ENCODE results near the gene FCHSD2. TPM values are rescaled to one million over a fixed set of nuclear protein-coding genes. Genes with fewer than 3 reads are reported as not detected.
A peak's percentile ranks its signal among the peaks of the same experiment; 100 is the strongest.

Gene FCHSD2
- total and polyA plus RNA-seq, 2 of the 13 experiments (the other 11 are each of a cell fraction or from before 2014, with no cell fraction given): 20.5 to 24.8 TPM

DNA sequence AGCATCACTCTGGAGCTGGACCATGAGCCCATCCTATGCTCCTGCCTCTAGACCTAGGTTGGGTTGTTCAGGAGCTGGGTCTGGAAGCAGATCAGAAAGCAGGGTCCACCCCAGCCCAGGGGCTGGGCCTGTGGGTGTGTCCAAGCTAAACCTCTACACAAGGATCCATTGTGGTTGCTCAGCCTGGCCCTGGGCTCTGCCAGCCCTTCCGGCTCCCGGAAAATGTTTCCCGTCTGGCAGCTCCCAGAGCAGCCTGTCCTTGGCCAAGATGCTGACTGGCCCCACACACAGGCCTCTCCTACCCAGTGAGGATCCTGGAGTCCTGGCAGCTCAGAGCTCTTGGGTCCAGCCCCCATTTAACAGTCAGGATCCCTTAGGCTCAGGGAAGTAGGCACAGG, 35.3 kb upstream of the FCHSD2 start (continued):
- no peak for TF ChIP-seq PAX8 (CRISPR knock-in tag; IDR thresholded peaks at IDR 0.05; ENCODE audit: borderline replicate concordance)
- no peak for TF ChIP-seq ZBTB1 (CRISPR knock-in tag; IDR thresholded peaks at IDR 0.05; ENCODE audit: borderline replicate concordance)
- TF ChIP-seq MYNN (CRISPR knock-in tag; IDR thresholded peaks at IDR 0.05; ENCODE audit: low read depth): no peak
- TF ChIP-seq, protein P1, sequence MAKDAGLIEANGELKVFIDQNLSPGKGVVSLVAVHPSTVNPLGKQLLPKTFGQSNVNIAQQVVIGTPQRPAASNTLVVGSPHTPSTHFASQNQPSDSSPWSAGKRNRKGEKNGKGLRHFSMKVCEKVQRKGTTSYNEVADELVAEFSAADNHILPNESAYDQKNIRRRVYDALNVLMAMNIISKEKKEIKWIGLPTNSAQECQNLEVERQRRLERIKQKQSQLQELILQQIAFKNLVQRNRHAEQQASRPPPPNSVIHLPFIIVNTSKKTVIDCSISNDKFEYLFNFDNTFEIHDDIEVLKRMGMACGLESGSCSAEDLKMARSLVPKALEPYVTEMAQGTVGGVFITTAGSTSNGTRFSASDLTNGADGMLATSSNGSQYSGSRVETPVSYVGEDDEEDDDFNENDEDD (CRISPR knock-in tag; IDR thresholded peaks at IDR 0.05; ENCODE audit: borderline replicate concordance): no peak
- TF ChIP-seq GATA4 (IDR thresholded peaks at IDR 0.05; ENCODE audit: borderline replicate concordance, low read depth): no peak
- no peak for TF ChIP-seq TGIF2 (CRISPR knock-in tag; IDR thresholded peaks at IDR 0.05)
- TF ChIP-seq, protein P2, sequence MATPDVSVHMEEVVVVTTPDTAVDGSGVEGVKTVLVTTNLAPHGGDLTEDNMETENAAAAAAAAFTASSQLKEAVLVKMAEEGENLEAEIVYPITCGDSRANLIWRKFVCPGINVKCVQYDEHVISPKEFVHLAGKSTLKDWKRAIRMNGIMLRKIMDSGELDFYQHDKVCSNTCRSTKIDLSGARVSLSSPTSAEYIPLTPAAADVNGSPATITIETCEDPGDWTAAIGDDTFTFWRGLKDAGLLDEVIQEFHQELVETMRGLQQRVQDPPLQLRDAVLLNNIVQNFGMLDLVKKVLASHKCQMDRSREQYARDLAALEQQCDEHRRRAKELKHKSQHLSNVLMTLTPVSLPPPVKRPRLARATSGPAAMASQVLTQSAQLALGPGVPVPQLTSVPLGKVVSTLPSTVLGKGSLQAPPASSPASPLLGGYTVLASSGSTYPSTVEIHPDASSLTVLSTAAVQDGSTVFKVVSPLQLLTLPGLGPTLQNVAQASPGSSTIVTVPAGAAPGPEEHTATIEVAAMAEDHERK (CRISPR knock-in tag; IDR thresholded peaks at IDR 0.05; ENCODE audit: low read depth): no peak
- peak; percentile 40 for TF ChIP-seq HDAC1 (CRISPR knock-in tag; IDR thresholded peaks at IDR 0.05)
- TF ChIP-seq ZNF75D (CRISPR knock-in tag; IDR thresholded peaks at IDR 0.05; ENCODE audit: borderline replicate concordance): no peak
- TF ChIP-seq ZNF567 (CRISPR knock-in tag; IDR thresholded peaks at IDR 0.05; ENCODE audit: borderline replicate concordance): no peak
- TF ChIP-seq HOXA5 (CRISPR knock-in tag; IDR thresholded peaks at IDR 0.05): no peak
- TF ChIP-seq, protein P3, sequence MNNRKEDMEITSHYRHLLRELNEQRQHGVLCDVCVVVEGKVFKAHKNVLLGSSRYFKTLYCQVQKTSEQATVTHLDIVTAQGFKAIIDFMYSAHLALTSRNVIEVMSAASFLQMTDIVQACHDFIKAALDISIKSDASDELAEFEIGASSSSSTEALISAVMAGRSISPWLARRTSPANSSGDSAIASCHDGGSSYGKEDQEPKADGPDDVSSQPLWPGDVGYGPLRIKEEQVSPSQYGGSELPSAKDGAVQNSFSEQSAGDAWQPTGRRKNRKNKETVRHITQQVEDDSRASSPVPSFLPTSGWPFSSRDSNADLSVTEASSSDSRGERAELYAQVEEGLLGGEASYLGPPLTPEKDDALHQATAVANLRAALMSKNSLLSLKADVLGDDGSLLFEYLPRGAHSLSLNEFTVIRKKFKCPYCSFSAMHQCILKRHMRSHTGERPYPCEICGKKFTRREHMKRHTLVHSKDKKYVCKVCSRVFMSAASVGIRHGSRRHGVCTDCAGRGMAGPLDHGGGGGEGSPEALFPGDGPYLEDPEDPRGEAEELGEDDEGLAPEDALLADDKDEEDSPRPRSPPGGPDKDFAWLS (CRISPR knock-in tag; IDR thresholded peaks at IDR 0.05; ENCODE audit: borderline replicate concordance): 0 out of 2 replicates have a peak, but pooled peaks have one; percentile 82
- TF ChIP-seq, protein P4, sequence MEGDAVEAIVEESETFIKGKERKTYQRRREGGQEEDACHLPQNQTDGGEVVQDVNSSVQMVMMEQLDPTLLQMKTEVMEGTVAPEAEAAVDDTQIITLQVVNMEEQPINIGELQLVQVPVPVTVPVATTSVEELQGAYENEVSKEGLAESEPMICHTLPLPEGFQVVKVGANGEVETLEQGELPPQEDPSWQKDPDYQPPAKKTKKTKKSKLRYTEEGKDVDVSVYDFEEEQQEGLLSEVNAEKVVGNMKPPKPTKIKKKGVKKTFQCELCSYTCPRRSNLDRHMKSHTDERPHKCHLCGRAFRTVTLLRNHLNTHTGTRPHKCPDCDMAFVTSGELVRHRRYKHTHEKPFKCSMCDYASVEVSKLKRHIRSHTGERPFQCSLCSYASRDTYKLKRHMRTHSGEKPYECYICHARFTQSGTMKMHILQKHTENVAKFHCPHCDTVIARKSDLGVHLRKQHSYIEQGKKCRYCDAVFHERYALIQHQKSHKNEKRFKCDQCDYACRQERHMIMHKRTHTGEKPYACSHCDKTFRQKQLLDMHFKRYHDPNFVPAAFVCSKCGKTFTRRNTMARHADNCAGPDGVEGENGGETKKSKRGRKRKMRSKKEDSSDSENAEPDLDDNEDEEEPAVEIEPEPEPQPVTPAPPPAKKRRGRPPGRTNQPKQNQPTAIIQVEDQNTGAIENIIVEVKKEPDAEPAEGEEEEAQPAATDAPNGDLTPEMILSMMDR (CRISPR knock-in tag; IDR thresholded peaks at IDR 0.05): no peak
- TF ChIP-seq KDM5A (IDR thresholded peaks at IDR 0.05; ENCODE audit: borderline replicate concordance, low read length): no peak
- no peak for TF ChIP-seq BORCS8-MEF2B (CRISPR knock-in tag; IDR thresholded peaks at IDR 0.05)
- no peak for TF ChIP-seq SMC3 (IDR thresholded peaks at IDR 0.05; ENCODE audit: low read length)
- no peak for TF ChIP-seq RXRA (CRISPR knock-in tag; IDR thresholded peaks at IDR 0.05)
- no peak for TF ChIP-seq ZNF317 (CRISPR knock-in tag; IDR thresholded peaks at IDR 0.05)
- TF ChIP-seq STAT5B (CRISPR knock-in tag; IDR thresholded peaks at IDR 0.05): no peak
- TF ChIP-seq, protein P5, sequence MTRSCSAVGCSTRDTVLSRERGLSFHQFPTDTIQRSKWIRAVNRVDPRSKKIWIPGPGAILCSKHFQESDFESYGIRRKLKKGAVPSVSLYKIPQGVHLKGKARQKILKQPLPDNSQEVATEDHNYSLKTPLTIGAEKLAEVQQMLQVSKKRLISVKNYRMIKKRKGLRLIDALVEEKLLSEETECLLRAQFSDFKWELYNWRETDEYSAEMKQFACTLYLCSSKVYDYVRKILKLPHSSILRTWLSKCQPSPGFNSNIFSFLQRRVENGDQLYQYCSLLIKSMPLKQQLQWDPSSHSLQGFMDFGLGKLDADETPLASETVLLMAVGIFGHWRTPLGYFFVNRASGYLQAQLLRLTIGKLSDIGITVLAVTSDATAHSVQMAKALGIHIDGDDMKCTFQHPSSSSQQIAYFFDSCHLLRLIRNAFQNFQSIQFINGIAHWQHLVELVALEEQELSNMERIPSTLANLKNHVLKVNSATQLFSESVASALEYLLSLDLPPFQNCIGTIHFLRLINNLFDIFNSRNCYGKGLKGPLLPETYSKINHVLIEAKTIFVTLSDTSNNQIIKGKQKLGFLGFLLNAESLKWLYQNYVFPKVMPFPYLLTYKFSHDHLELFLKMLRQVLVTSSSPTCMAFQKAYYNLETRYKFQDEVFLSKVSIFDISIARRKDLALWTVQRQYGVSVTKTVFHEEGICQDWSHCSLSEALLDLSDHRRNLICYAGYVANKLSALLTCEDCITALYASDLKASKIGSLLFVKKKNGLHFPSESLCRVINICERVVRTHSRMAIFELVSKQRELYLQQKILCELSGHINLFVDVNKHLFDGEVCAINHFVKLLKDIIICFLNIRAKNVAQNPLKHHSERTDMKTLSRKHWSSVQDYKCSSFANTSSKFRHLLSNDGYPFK (CRISPR knock-in tag; IDR thresholded peaks at IDR 0.05; ENCODE audit: borderline replicate concordance): no peak
- no peak for TF ChIP-seq ZNF10 (CRISPR knock-in tag; IDR thresholded peaks at IDR 0.05; ENCODE audit: borderline replicate concordance, low read depth)
- no peak for TF ChIP-seq SKI (IDR thresholded peaks at IDR 0.05; ENCODE audit: partially characterized antibody)
- no peak for TF ChIP-seq ZNF460 (CRISPR knock-in tag; IDR thresholded peaks at IDR 0.05; ENCODE audit: borderline replicate concordance)
